ENCODE measurements around the gene CDH23.

CDH23 gene

GRCh38 chr10:71659111-71659634 is 262.5 kb downstream of the CDH23 start:
- ATAC-seq (ENCODE audit: low read depth) (no peak), DNase-seq (ENCODE audit: low spot score in 2 of 2) (no peak)
- Mint-ChIP-seq H3K27ac (no peak overlapping the region), H3K27me3 (peaks cover 1% of the 10 kb centered on the region), H3K4me1 (peaks cover 3% of the 10 kb centered on the region), H3K4me3 (no peak overlapping the region), H3K36me3 (no peaks in the 10 kb centered on the region), H3K9me3 (peaks cover 2% of the 10 kb centered on the region)

DNA sequence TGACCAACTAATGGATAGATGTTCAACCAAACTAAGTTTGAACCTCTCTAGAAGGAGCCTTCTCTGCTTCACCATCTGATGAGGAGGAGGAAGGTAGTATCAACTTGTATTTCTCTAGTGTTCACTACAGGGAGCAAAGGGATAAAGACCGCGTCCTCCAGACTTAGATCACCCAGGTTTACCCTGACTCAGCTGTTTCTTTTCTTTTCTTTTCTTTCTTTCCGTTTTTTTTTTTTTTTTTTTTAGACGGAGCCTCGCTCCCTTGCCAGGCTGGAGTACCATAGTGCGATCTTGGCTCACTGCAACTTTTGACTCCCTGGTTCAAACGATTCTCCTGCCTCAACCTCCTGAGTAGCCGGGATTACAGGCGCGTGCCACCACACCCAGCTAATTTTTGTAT is 263.0 kb downstream of the CDH23 start:
- no peak overlapping the region for H3K4me3 Mint-ChIP-seq
- ATAC-seq (ENCODE audit: low read depth) (no peak), DNase-seq (ENCODE audit: low spot score in 2 of 2) (no peak)
- H3K36me3 Mint-ChIP-seq, result no peaks in the 10 kb centered on the region
- peaks cover 2% of the 10 kb centered on the region for H3K9me3 Mint-ChIP-seq
- peaks cover 3% of the 10 kb centered on the region for H3K4me1 Mint-ChIP-seq
- H3K27me3 Mint-ChIP-seq, result peaks cover 1% of the 10 kb centered on the region
- no peak overlapping the region for H3K27ac Mint-ChIP-seq

- no peaks in the 10 kb centered on the region for H3K36me3 Mint-ChIP-seq
- peak; percentile 21 for ATAC-seq (ENCODE audit: low read depth)
- H3K4me3 Mint-ChIP-seq, result no peak overlapping the region
These were observed 263.6 kb downstream of the CDH23 start for GRCh38 chr10:71660313-71660712.

GRCh38 chr10:71661060-71661622 is 264.4 kb downstream of the CDH23 start:
- peaks cover 2% of the 10 kb centered on the region for H3K9me3 Mint-ChIP-seq
- DNase-seq (ENCODE audit: low spot score in 2 of 2) (no peak), ATAC-seq (ENCODE audit: low read depth) (no peak)
- peaks cover 1% of the 10 kb centered on the region for H3K27me3 Mint-ChIP-seq
- H3K4me3 Mint-ChIP-seq, result no peak overlapping the region
- peaks cover 5% of the 10 kb centered on the region for H3K4me1 Mint-ChIP-seq
- no peak overlapping the region for H3K27ac Mint-ChIP-seq
- no peaks in the 10 kb centered on the region for H3K36me3 Mint-ChIP-seq

More at GRCh38 chr10:71660313-71660712, 263.6 kb downstream of the CDH23 start:
- Mint-ChIP-seq H3K27ac (no peak overlapping the region), H3K27me3 (peaks cover 1% of the 10 kb centered on the region), H3K9me3 (peaks cover 2% of the 10 kb centered on the region), H3K4me1 (peaks cover 3% of the 10 kb centered on the region)
- no peak for DNase-seq (ENCODE audit: low spot score in 2 of 2)

GRCh38 chr10:71661779-71662336 is 265.1 kb downstream of the CDH23 start:
- Mint-ChIP-seq H3K4me1 (peaks cover 10% of the 10 kb centered on the region), H3K4me3 (no peak overlapping the region), H3K27me3 (peaks cover 1% of the 10 kb centered on the region), H3K9me3 (peaks cover 2% of the 10 kb centered on the region), H3K36me3 (no peaks in the 10 kb centered on the region), H3K27ac (no peak overlapping the region)
- DNase-seq (ENCODE audit: low spot score in 2 of 2) (no peak), ATAC-seq (ENCODE audit: low read depth) (no peak)

DNA sequence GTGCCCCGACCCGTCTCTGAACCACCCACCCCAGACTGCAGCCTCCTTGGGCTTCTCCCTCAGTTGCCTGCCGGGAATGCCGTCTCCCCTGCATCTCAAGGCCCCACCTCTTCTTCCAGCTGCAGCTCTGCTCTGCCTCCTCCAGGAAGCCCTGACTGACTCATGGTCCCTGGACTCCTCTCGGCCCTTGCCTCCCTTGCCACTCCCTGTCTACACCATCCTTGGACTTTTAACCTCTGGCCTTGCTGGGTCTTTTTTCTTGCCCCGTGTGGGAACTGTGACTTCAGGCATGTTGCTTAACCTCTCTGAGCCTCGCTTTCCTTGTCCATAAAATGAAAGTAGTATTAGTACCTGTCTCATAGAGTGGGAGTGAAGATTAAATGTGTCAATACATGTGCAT is 266.6 kb downstream of the CDH23 start:
- Mint-ChIP-seq H3K4me3 (no peak overlapping the region), H3K4me1 (peaks cover 18% of the 10 kb centered on the region), H3K9me3 (peaks cover 2% of the 10 kb centered on the region), H3K27me3 (no peaks in the 10 kb centered on the region), H3K27ac (no peak overlapping the region), H3K36me3 (no peaks in the 10 kb centered on the region)
- ATAC-seq (ENCODE audit: low read depth), result no peak
- DNase-seq (ENCODE audit: low spot score in 2 of 2), result no peak

- ATAC-seq (ENCODE audit: low read depth) (no peak), DNase-seq (ENCODE audit: low spot score in 2 of 2) (no peak)
- H3K27me3 Mint-ChIP-seq, result no peaks in the 10 kb centered on the region
- H3K9me3 Mint-ChIP-seq, result peaks cover 2% of the 10 kb centered on the region
- no peak overlapping the region for H3K4me3 Mint-ChIP-seq
- H3K4me1 Mint-ChIP-seq, result peaks cover 16% of the 10 kb centered on the region
- no peaks in the 10 kb centered on the region for H3K36me3 Mint-ChIP-seq
- no peak overlapping the region for H3K27ac Mint-ChIP-seq
These were observed 267.9 kb downstream of the CDH23 start for GRCh38 chr10:71664585-71664984.

- no peak overlapping the region for H3K27ac Mint-ChIP-seq
- no peaks in the 10 kb centered on the region for H3K36me3 Mint-ChIP-seq
- no peaks in the 10 kb centered on the region for H3K9me3 Mint-ChIP-seq
- ATAC-seq (ENCODE audit: low read depth), result no peak
- H3K4me3 Mint-ChIP-seq, result no peak overlapping the region
- H3K27me3 Mint-ChIP-seq, result no peaks in the 10 kb centered on the region
- DNase-seq (ENCODE audit: low spot score in 2 of 2), result no peak
- H3K4me1 Mint-ChIP-seq, result peaks cover 16% of the 10 kb centered on the region
These were observed 268.7 kb downstream of the CDH23 start for GRCh38 chr10:71665456-71665855.

DNA sequence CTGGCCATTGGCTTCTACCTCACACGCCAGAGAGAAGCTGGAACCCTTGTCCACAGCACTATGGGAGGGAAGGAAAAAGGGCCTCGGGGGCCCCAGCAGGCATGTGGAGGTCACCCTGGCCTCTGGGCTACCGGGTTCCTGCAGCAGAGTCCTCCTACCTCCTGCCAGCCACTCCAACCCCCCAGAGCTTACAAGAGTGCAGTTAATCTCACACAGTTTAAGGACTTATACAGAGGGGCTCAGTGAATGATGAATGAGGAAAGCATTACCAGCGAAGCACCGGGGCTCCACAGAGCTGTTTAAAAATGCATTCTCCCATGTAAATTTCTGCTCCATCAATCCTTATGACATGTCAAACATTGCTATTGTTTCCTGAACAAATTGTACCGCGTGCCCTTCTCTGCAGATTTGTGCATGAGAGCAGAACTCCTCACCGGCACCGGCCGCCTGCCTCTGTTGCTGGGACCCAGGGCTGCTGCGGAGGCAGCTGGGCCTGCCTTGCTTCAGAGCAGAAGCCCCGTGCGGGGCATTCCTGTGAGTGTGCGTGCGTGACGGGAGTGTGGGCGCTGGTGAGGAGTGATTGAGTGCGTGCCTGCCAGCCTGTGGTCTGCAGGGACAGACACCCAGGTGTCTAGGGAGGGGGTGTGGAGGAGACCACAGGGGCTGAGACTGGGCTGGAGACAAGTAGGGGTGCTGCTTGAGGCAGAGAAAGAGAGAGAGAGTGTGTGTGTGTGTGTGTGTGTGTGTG is 270.1 kb downstream of the CDH23 start:
- no peak for DNase-seq (ENCODE audit: low spot score in 2 of 2)
- Mint-ChIP-seq H3K4me1 (peaks cover 16% of the 10 kb centered on the region), H3K27me3 (no peaks in the 10 kb centered on the region), H3K9me3 (no peaks in the 10 kb centered on the region), H3K4me3 (no peak overlapping the region), H3K36me3 (no peaks in the 10 kb centered on the region), H3K27ac (peak overlapping the region; percentile 3)
- ATAC-seq (ENCODE audit: low read depth), result peak; percentile 57

GRCh38 chr10:71667387-71667752 is 270.6 kb downstream of the CDH23 start:
- ATAC-seq (ENCODE audit: low read depth) (peak; percentile 74), DNase-seq (ENCODE audit: low spot score in 2 of 2) (no peak)
- Mint-ChIP-seq H3K27ac (peak overlapping the region; percentile 3), H3K36me3 (no peaks in the 10 kb centered on the region), H3K4me1 (peaks cover 16% of the 10 kb centered on the region), H3K27me3 (no peaks in the 10 kb centered on the region), H3K9me3 (no peaks in the 10 kb centered on the region), H3K4me3 (peak overlapping the region; percentile 6)

DNA sequence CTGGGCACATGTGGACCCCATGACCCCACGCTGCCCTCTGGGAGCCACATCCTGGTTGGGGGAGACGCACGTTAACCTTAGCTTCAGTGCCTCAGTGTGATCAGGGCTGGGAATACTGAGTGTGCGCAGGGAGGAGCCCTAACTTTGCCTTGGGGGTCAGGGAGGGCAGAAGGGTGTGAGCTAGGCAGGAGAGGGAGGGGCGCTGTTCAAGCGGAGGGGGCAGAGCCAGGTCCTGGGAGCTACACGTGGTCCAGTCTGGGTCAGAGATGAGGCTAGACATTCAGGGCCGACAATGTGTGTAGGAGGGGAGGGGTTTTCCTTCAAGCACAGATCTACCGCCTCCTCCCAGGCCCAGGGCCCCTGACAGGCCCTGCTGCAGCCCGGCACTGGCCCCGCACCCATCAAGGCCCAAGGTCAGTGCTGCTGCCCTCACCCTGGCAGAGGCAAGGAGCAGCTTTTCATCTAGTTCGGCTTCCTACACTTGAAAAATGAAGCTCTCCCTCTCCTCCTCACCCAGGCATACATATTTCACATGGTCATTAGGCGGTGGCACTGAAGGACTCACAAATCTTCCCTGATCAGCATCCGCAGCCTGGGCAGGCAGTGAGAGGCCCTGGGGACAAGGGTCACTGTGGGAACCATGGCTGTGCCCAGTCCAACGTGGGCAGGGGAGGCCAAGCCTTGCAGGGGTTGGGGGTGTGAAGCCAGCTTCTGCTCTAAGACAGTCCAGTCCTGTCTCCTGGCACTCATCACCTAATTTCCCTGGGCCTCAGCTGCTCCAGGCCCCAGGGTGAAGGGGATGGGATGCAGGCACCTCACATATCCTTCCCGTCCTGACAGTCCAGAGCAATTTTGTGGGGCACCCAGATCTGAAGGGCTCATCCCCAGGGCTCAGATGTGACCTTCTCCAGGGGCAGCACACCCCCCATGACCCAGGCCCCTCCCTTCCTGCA is 275.6 kb downstream of the CDH23 start:
- H3K27me3 Mint-ChIP-seq, result peaks cover under 1% of the 10 kb centered on the region
- DNase-seq (ENCODE audit: low spot score in 2 of 2) (no peak), ATAC-seq (ENCODE audit: low read depth) (no peak)
- no peak overlapping the region for H3K4me3 Mint-ChIP-seq
- no peak overlapping the region for H3K27ac Mint-ChIP-seq
- no peaks in the 10 kb centered on the region for H3K36me3 Mint-ChIP-seq
- H3K9me3 Mint-ChIP-seq, result no peaks in the 10 kb centered on the region
- peaks cover 11% of the 10 kb centered on the region for H3K4me1 Mint-ChIP-seq

DNA sequence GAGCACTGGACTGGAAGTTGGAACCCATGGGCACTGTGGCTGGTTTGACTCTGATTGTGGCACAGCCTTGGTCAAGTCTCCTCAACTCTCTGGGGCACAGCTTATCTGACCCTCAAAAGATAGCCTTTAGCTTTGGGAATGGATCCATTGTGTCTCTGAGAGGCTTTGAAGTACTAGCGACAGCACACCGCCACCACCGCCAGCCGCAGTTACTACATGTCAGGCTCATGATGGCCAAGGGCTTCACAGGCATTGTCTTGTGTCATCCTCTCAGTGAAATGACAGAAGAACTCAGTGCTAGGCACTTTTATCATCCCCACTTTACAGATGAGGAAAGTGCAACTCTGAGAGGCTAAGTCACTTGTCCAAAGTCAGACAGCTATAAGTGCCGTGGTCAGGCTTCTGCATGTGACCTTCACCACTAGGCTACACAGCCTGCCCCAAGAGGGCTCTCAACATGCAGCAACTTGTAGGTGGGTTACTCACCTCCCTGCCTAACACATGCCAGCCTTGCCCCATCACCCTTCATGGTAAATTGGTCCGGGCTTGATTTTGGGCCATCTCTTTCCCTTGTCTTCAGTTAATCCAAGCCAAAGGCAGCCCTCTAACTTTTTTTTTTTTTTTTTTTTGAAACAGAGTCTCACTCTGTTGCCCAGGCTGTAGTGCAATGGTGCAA is 278.7 kb downstream of the CDH23 start:
- peaks cover 8% of the 10 kb centered on the region for H3K27me3 Mint-ChIP-seq
- DNase-seq (ENCODE audit: low spot score in 2 of 2) (no peak), ATAC-seq (ENCODE audit: low read depth) (no peak)
- no peaks in the 10 kb centered on the region for H3K9me3 Mint-ChIP-seq
- H3K27ac Mint-ChIP-seq, result no peak overlapping the region
- peaks cover 10% of the 10 kb centered on the region for H3K4me1 Mint-ChIP-seq
- no peaks in the 10 kb centered on the region for H3K36me3 Mint-ChIP-seq
- H3K4me3 Mint-ChIP-seq, result no peak overlapping the region

DNA sequence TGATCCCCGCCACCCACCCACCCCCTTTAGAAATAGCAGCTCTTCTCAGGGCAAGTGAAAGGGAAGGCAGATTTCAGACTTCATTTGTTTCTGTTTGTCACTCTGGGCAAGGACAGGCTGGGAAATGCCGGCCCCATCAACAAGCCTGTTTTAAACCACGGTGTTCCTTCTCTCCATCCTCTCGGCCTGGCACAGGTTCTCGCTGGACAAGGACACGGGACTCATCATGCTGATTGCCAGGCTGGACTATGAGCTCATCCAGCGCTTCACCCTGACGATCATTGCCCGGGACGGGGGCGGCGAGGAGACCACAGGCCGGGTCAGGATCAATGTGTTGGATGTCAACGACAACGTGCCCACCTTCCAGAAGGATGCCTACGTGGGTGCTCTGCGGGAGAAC is 280.5 kb downstream of the CDH23 start:
- DNase-seq (ENCODE audit: low spot score in 2 of 2), result no peak
- H3K4me1 Mint-ChIP-seq, result peaks cover 10% of the 10 kb centered on the region
- peaks cover 10% of the 10 kb centered on the region for H3K27me3 Mint-ChIP-seq
- no peaks in the 10 kb centered on the region for H3K9me3 Mint-ChIP-seq
- H3K36me3 Mint-ChIP-seq, result no peaks in the 10 kb centered on the region
- no peak for ATAC-seq (ENCODE audit: low read depth)
- H3K4me3 Mint-ChIP-seq, result no peak overlapping the region
- H3K27ac Mint-ChIP-seq, result no peak overlapping the region
